CD14-positive monocyte (primary cell): ENCODE results near the gene SLC17A1. TPM values are rescaled to one million over a fixed set of nuclear protein-coding genes. Genes with fewer than 3 reads are reported as not detected.

Experiments used
- DNase-seq, 3 donors: peaks; one replicate each; pipeline ENCODE4 v3.0.0-alpha.2; 2011 to 2022
- H2AFZ ChIP-seq: 2 replicates; pipeline ENCODE4 v1.6.0; 2012; ENCODE audit warnings: mild to moderate bottlenecking, low read depth, low read length, inconsistent platforms; ENCODE audit not compliant: insufficient read depth, poor library complexity, severe bottlenecking
- H3K27ac ChIP-seq, 2 donors: 1 replicate in 1 of 2; 2 replicates in 1 of 2; pipeline ENCODE4 v1.5.1; 2012 to 2013; ENCODE audit warnings: low read length in 2 of 2, control low read depth in 1 of 2, inconsistent platforms in 1 of 2, low read depth in 1 of 2, mild to moderate bottlenecking in 1 of 2
- H3K27me3 ChIP-seq, 2 donors: one replicate each; pipeline versions ENCODE4 v1.6.0 to v1.6.1; 2011 to 2013; ENCODE audit warnings: low read length in 2 of 2; ENCODE audit not compliant: control insufficient read depth in 2 of 2, insufficient read depth in 2 of 2
- H3K36me3 ChIP-seq, 2 donors: replicated peaks in 1 of 2; 1 replicate in 1 of 2; 2 replicates in 1 of 2; pipeline versions ENCODE4 v1.5.1 to v1.6.1; 2012 to 2013; ENCODE audit warnings: low read length in 2 of 2, control low read depth in 1 of 2, inconsistent platforms in 1 of 2, mild to moderate bottlenecking in 1 of 2; ENCODE audit not compliant: insufficient read depth in 2 of 2, control insufficient read depth in 1 of 2
- H3K4me1 ChIP-seq, 2 donors: 1 replicate in 1 of 2; 2 replicates in 1 of 2; pipeline versions ENCODE4 v1.5.1 to v1.6.1; 2012 to 2013; ENCODE audit warnings: low read length in 2 of 2, control low read depth in 1 of 2, inconsistent platforms in 1 of 2, mild to moderate bottlenecking in 1 of 2, moderate library complexity in 1 of 2; ENCODE audit not compliant: insufficient read depth in 2 of 2, control insufficient read depth in 1 of 2
- H3K4me2 ChIP-seq: replicated peaks from 2 replicates; pipeline ENCODE3; 2012; ENCODE audit warnings: low read length, moderate library complexity, mild to moderate bottlenecking; ENCODE audit not compliant: poor library complexity, severe bottlenecking; ENCODE audit errors: extremely low read depth
- H3K4me3 ChIP-seq, 3 experiments: fragments of 200-600 bp in 1 of 3; sonication (generic) in 1 of 3; replicated peaks in 1 of 3; 1 replicate in 2 of 3; 2 replicates in 1 of 3; pipeline ENCODE4 v1.5.1; 2011 to 2013; ENCODE audit warnings: low read length in 3 of 3, mild to moderate bottlenecking in 3 of 3, control low read depth in 2 of 3, low read depth in 2 of 3, inconsistent platforms in 1 of 3, moderate library complexity in 1 of 3
- H3K79me2 ChIP-seq: 2 replicates; pipeline ENCODE4 v1.6.0; 2012; ENCODE audit warnings: mild to moderate bottlenecking, control low read depth, inconsistent platforms, low read length, moderate library complexity; ENCODE audit not compliant: insufficient read depth
- H3K9ac ChIP-seq: 2 replicates; pipeline ENCODE4 v1.6.0; 2017; ENCODE audit warnings: low read length, mild to moderate bottlenecking; ENCODE audit not compliant: insufficient read depth, poor library complexity, severe bottlenecking
- H3K9me3 ChIP-seq, 2 donors: replicated peaks in 1 of 2; 1 replicate in 1 of 2; 2 replicates in 1 of 2; pipeline versions ENCODE4 v1.5.1 to v1.6.1; 2012 to 2013; ENCODE audit warnings: low read length in 2 of 2, control low read depth in 1 of 2; ENCODE audit not compliant: control insufficient read depth in 1 of 2, insufficient read depth in 1 of 2
- H4K20me1 ChIP-seq: 2 replicates; pipeline ENCODE4 v1.6.0; 2012; ENCODE audit warnings: mild to moderate bottlenecking, low read length, control low read depth, moderate library complexity; ENCODE audit not compliant: insufficient read depth
- H3K27ac Mint-ChIP-seq, 7 donors: one replicate each; pipeline ENCODE4 v1.8.0; 2020; ENCODE audit warnings: mild to moderate bottlenecking in 7 of 7, mixed read lengths in 7 of 7, moderate library complexity in 6 of 7, inconsistent platforms in 2 of 7
- H3K27me3 Mint-ChIP-seq, 3 donors: one replicate each; pipeline ENCODE4 v1.8.0; 2021 to 2022; ENCODE audit warnings: low read depth in 3 of 3, mild to moderate bottlenecking in 3 of 3, mixed read lengths in 3 of 3, moderate library complexity in 3 of 3, inconsistent platforms in 1 of 3
- H3K36me3 Mint-ChIP-seq, 2 donors: one replicate each; pipeline ENCODE4 v1.8.0; 2020; ENCODE audit warnings: mixed read lengths in 2 of 2, inconsistent platforms in 1 of 2, mild to moderate bottlenecking in 1 of 2
- H3K4me1 Mint-ChIP-seq: one replicate; pipeline ENCODE4 v1.8.0; 2020; ENCODE audit warnings: mild to moderate bottlenecking, mixed read lengths
- H3K4me3 Mint-ChIP-seq, 2 donors: one replicate each; pipeline ENCODE4 v1.8.0; 2020; ENCODE audit warnings: mild to moderate bottlenecking in 2 of 2, mixed read lengths in 2 of 2, moderate library complexity in 1 of 2
- H3K9me3 Mint-ChIP-seq, 7 donors: one replicate each; pipeline ENCODE4 v1.8.0; 2020 to 2022; ENCODE audit warnings: mixed read lengths in 7 of 7, mild to moderate bottlenecking in 6 of 7, moderate library complexity in 6 of 7, inconsistent platforms in 2 of 7
- WGBS: methylation state at CpG from one replicate; pipeline ENCODE4 v1.1.5; 2013; ENCODE audit warnings: missing lambda C conversion rate; ENCODE audit not compliant: insufficient coverage; 5-methylcytosine and 5-hydroxymethylcytosine counted together
- intact Hi-C, 2 donors: fragments of 100-400 bp; cut with micrococcal nuclease; formaldehyde crosslinking; loops; one replicate each; pipeline versions ENCODE4 v1.15.0 to v1.15.1; 2023
- polyA plus RNA-seq, 3 donors: library from polyadenylated mRNA; depleted of rRNA in 1 of 3; unstranded in 2 of 3; stranded (reverse) in 1 of 3; fragments of 300-500 nt in 2 of 3; fragments of >200 nt in 1 of 3; fragmentation: Illumina TruSeq in 2 of 3; gene quantifications; 1 replicate in 2 of 3; 2 replicates in 1 of 3; pipeline ENCODE4 v1.2.3, GENCODE V29; 2012 to 2021
- TF ChIP-seq, protein P1 (sequence below): fragments of 200-600 bp; IDR thresholded peaks from one replicate; pipeline ENCODE4 v1.8.0; 2022; ENCODE audit warnings: antibody characterized with exemption, mild to moderate bottlenecking

The SLC17A1 gene
- polyA plus RNA-seq, 3 donors, result not detected

GRCh38 chr6:25874118-25874517 is 42.3 kb upstream of the SLC17A1 start, which contains the start of gene SLC17A3:
TSS of gene SLC17A3 (minus strand) at chr6:25874243. CDS start at chr6:25868387, 5,856 bp downstream.
- intact Hi-C loops, result no loop called here
- H3K27me3 ChIP-seq, result no peaks in the 10 kb centered on the region
- Mint-ChIP-seq H3K27me3 (peaks cover 0 to 3% (median 0%) of the 10 kb centered on the region in 3 donors), H3K9me3 (peaks cover 0 to 3% (median 0%) of the 10 kb centered on the region in 7 donors), H3K4me1 (peaks cover 6% of the 10 kb centered on the region), H3K27ac (no peak within 1 kb of the TSS), H3K4me3 (no peak within 1 kb of the TSS), H3K36me3 (no peaks in the 10 kb centered on the region)
- no peak within 1 kb of the TSS for H3K9ac ChIP-seq
- H3K4me2 ChIP-seq, result no peak within 1 kb of the TSS
- no peaks in the 10 kb centered on the region for H3K36me3 ChIP-seq
- no peak within 1 kb of the TSS for H3K4me3 ChIP-seq
- H3K79me2 ChIP-seq, result no peaks in the 10 kb centered on the region
- DNase-seq, result no peak
- no peaks in the 10 kb centered on the region for H3K9me3 ChIP-seq
- 86% methylated on average over 1 of the region's 3 CpGs for WGBS
- H2AFZ ChIP-seq, result no peak within 1 kb of the TSS
- H4K20me1 ChIP-seq, result no peaks in the 10 kb centered on the region
- peaks cover 0 to 10% of the 10 kb centered on the region in 2 donors for H3K4me1 ChIP-seq
- no peak within 1 kb of the TSS for H3K27ac ChIP-seq
- TF ChIP-seq, protein P1, sequence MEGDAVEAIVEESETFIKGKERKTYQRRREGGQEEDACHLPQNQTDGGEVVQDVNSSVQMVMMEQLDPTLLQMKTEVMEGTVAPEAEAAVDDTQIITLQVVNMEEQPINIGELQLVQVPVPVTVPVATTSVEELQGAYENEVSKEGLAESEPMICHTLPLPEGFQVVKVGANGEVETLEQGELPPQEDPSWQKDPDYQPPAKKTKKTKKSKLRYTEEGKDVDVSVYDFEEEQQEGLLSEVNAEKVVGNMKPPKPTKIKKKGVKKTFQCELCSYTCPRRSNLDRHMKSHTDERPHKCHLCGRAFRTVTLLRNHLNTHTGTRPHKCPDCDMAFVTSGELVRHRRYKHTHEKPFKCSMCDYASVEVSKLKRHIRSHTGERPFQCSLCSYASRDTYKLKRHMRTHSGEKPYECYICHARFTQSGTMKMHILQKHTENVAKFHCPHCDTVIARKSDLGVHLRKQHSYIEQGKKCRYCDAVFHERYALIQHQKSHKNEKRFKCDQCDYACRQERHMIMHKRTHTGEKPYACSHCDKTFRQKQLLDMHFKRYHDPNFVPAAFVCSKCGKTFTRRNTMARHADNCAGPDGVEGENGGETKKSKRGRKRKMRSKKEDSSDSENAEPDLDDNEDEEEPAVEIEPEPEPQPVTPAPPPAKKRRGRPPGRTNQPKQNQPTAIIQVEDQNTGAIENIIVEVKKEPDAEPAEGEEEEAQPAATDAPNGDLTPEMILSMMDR, result no peak

- Mint-ChIP-seq H3K27ac (no peak overlapping the region), H3K4me1 (peaks cover 4% of the 10 kb centered on the region), H3K27me3 (no peaks in the 10 kb centered on the region), H3K4me3 (no peak overlapping the region), H3K36me3 (no peaks in the 10 kb centered on the region), H3K9me3 (peaks cover 0 to 3% (median 0%) of the 10 kb centered on the region in 7 donors)
- no peak for DNase-seq
- 88% methylated on average over 1 of the region's 1 CpG for WGBS
- H3K36me3 ChIP-seq, result no peaks in the 10 kb centered on the region
- no peak overlapping the region for H2AFZ ChIP-seq
- H3K27me3 ChIP-seq, result no peaks in the 10 kb centered on the region
- no peak overlapping the region for H3K4me3 ChIP-seq
- peaks cover 0 to 10% of the 10 kb centered on the region in 2 donors for H3K4me1 ChIP-seq
- no peak overlapping the region for H3K27ac ChIP-seq
- intact Hi-C loops, result no loop called here
- H4K20me1 ChIP-seq, result no peaks in the 10 kb centered on the region
- H3K9me3 ChIP-seq, result no peaks in the 10 kb centered on the region
- H3K4me2 ChIP-seq, result no peak overlapping the region
- no peak overlapping the region for H3K9ac ChIP-seq
- TF ChIP-seq, protein P1, result no peak
- H3K79me2 ChIP-seq, result no peaks in the 10 kb centered on the region
Observed at GRCh38 chr6:25872814-25873213, 41.0 kb upstream of the SLC17A1 start.
